Thyroid gland (tissue), 4 donors: ENCODE results near the gene UCHL1.

Experiments used
- POLR2A ChIP-seq, 2 donors: fragments of 450-650 bp; IDR thresholded peaks; one replicate each; pipeline ENCODE4 v1.6.1; 2017; ENCODE audit warnings: antibody characterized with exemption in 2 of 2, mild to moderate bottlenecking in 2 of 2, moderate library complexity in 1 of 2
- TF ChIP-seq, protein P1 (sequence below), 6 experiments: fragments of 200-600 bp in 3 of 6; fragments of 450-650 bp in 3 of 6; sonication (generic) in 3 of 6; IDR thresholded peaks; one replicate each; pipeline ENCODE4 v1.5.1; 2016 to 2019; ENCODE audit warnings: antibody characterized with exemption in 6 of 6, mild to moderate bottlenecking in 2 of 6, inconsistent platforms in 1 of 6, moderate library complexity in 1 of 6

- TF ChIP-seq, protein P1, sequence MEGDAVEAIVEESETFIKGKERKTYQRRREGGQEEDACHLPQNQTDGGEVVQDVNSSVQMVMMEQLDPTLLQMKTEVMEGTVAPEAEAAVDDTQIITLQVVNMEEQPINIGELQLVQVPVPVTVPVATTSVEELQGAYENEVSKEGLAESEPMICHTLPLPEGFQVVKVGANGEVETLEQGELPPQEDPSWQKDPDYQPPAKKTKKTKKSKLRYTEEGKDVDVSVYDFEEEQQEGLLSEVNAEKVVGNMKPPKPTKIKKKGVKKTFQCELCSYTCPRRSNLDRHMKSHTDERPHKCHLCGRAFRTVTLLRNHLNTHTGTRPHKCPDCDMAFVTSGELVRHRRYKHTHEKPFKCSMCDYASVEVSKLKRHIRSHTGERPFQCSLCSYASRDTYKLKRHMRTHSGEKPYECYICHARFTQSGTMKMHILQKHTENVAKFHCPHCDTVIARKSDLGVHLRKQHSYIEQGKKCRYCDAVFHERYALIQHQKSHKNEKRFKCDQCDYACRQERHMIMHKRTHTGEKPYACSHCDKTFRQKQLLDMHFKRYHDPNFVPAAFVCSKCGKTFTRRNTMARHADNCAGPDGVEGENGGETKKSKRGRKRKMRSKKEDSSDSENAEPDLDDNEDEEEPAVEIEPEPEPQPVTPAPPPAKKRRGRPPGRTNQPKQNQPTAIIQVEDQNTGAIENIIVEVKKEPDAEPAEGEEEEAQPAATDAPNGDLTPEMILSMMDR (IDR thresholded peaks at IDR 0.05), result no peak
- TF ChIP-seq POLR2A (IDR thresholded peaks at IDR 0.05), result no peak
Measured at GRCh38 chr4:41282366-41282765, 25.6 kb downstream of the UCHL1 start.
